GM21737 (cell line): ENCODE data around the gene TMEM63B.

ENCODE experiments used
- ATAC-seq: cut with Tn5 transposase; IDR thresholded peaks from one replicate; pipeline ENCODE4 v1.9.1; 2021; ENCODE audit warnings: mild to moderate bottlenecking, moderate library complexity; ENCODE audit not compliant: unreplicated experiment

TMEM63B gene

GRCh38 chr6:44115866-44116265, 11.5 kb upstream of the TMEM63B start:
- no peak for ATAC-seq

GRCh38 chr6:44116641-44117382, 10.5 kb upstream of the TMEM63B start:
- no peak for ATAC-seq

GRCh38 chr6:44117397-44118128, 9.8 kb upstream of the TMEM63B start:
- ATAC-seq, result no peak

- ATAC-seq, result no peak
These were observed 7.6 kb upstream of the TMEM63B start for GRCh38 chr6:44119704-44120262.

GRCh38 chr6:44120692-44121443, 6.5 kb upstream of the TMEM63B start:
- ATAC-seq, result no peak

GRCh38 chr6:44122801-44123200, 4.6 kb upstream of the TMEM63B start:
- ATAC-seq, result no peak

GRCh38 chr6:44123544-44123943, 3.8 kb upstream of the TMEM63B start:
- no peak for ATAC-seq

GRCh38 chr6:44126320-44127149, 819 bp upstream of the TMEM63B start:
- peak; percentile 43 for ATAC-seq

- ATAC-seq, result peak; percentile 21
These were observed 915 bp downstream of the TMEM63B start for GRCh38 chr6:44128020-44128917.

GRCh38 chr6:44129841-44130322, 2.5 kb downstream of the TMEM63B start:
- ATAC-seq, result no peak

- ATAC-seq, result no peak
These were observed 4.5 kb downstream of the TMEM63B start for GRCh38 chr6:44131892-44132291.

- ATAC-seq, result no peak
These were observed 5.1 kb downstream of the TMEM63B start for GRCh38 chr6:44132476-44132875.

- ATAC-seq, result no peak
These were observed 5.9 kb downstream of the TMEM63B start for GRCh38 chr6:44133003-44133931.

- ATAC-seq, result no peak
These were observed 6.8 kb downstream of the TMEM63B start for GRCh38 chr6:44133981-44134711.

- no peak for ATAC-seq
These were observed 7.9 kb downstream of the TMEM63B start for GRCh38 chr6:44135173-44135758.

- ATAC-seq, result no peak
These were observed 8.5 kb downstream of the TMEM63B start for GRCh38 chr6:44135875-44136274.

- no peak for ATAC-seq
These were observed 11.5 kb downstream of the TMEM63B start for GRCh38 chr6:44138717-44139350.
